LHCN-M2 (cell line): ENCODE data around the gene SNRNP70. TPM values are rescaled to one million over a fixed set of nuclear protein-coding genes. Genes with fewer than 3 reads are reported as not detected.
"Not testable (repeated sequence)": the region's sequence is repeated elsewhere in the genome, so short reads cannot be mapped to it uniquely, and the experiment has no call there.

Source experiments
- DNase-seq: peaks from one replicate; pipeline ENCODE4 v3.0.0-alpha.2; 2012; ENCODE audit warnings: low read depth
- polyA plus RNA-seq: library from polyadenylated mRNA; unstranded; fragments of >200 nt; gene quantifications from one replicate; pipeline ENCODE4 v1.2.1, GENCODE V29; 2012; ENCODE audit warnings: missing spikeins
- total RNA-seq: library from RNA; depleted of rRNA; stranded (reverse); fragments of >200 nt; gene quantifications from 2 replicates; pipeline ENCODE4 v1.2.3, GENCODE V29; 2014; rRNA removed

Gene SNRNP70
- 207 and 241 TPM in 2 replicates for total RNA-seq
- polyA plus RNA-seq, result 170 TPM

DNA sequence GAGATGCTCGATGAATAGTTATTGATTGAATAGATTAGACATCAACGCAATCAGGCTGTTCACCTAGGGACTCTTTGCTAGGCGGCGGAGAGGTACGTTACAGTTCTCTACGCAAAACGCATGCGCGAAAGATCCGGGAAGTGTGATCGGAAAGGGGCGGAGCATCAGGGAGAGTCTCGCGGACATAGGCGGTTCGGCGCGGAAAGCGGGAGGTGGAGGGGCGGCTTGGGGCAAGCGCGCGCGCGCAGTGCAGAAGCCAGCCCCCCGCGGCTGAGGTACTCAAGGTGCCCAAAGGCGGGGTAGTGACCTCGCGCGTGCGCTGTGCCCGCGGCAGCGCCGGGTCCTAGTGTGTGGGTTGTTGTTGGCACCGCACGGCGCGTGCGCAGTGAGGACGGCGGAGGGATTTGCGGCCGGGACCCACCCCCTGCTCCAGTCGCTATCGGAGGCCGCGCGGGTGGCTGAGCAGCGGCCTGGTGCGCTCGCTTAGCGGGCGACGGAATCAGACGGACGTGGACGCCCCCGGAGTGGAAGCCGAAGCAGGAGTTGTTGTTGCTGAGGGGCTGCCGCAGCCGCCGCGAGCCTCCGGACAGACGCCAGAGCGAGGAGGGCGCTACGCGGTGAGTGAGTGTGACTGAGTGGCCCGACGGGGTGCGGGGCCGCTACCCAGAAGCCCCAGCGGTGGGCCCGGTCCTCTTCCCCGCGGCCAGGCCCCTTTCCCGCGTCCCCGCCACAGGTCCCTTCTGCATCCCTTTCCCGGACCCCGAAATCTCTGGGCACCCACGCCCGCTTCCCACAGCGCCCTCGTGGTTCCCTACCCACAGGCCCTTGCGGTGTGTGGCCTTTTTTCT, at the start of gene SNRNP70:
SNRNP70 (plus strand) TSS at position 432 of the 848 bp plus-strand sequence. CDS start 964 bp downstream, outside the sequence.
- DNase-seq, result peak; percentile 99

- not testable (repeated sequence) for DNase-seq
Observed at GRCh38 chr19:49036815-49037214, 48.4 kb upstream of the SNRNP70 start, which contains the start of gene CGB1. Gene CGB1 (minus strand): TSS chr19:49036895. CDS start chr19:49036711, 184 bp downstream.

- DNase-seq, result not testable (repeated sequence)
Observed at GRCh38 chr19:49038111-49038510, 47.1 kb upstream of the SNRNP70 start.

GRCh38 chr19:49038557-49039276, 46.5 kb upstream of the SNRNP70 start:
- peak; percentile 74 for DNase-seq

- not testable (repeated sequence) for DNase-seq
Observed at GRCh38 chr19:49039736-49040135, 45.5 kb upstream of the SNRNP70 start.

- DNase-seq, result no peak
Observed at GRCh38 chr19:49042177-49042576, 43.1 kb upstream of the SNRNP70 start.

DNA sequence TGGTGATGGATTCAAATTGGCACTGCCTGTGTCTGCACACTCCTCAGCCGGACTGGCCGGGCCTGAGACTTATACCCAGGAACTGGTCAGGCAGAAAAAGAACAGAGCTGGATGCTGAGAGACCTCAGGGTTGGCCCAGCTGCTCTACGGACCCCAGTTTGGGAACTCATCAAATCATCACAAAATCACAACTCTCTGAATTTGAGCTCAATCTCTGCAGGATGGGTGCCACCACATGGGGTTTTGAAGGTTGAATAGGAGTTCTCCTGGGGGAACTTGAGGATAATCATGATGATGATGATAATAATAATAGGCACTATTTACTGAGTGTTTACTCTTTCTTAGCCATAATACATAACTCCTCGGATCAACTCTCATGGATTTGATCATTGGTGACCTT, 42.6 kb upstream of the SNRNP70 start:
- DNase-seq, result not testable (repeated sequence)

GRCh38 chr19:49043548-49043947, 41.7 kb upstream of the SNRNP70 start, which contains the start of gene CGB5:
Gene CGB5 (plus strand): TSS chr19:49043848. CDS start chr19:49044210, 362 bp downstream.
- not testable (repeated sequence) for DNase-seq

- not testable (repeated sequence) for DNase-seq
Observed at GRCh38 chr19:49049011-49049410, 36.2 kb upstream of the SNRNP70 start, which contains the start of gene CGB8. Gene CGB8 (minus strand): TSS chr19:49049111. CDS start chr19:49048739, 372 bp downstream.

DNA sequence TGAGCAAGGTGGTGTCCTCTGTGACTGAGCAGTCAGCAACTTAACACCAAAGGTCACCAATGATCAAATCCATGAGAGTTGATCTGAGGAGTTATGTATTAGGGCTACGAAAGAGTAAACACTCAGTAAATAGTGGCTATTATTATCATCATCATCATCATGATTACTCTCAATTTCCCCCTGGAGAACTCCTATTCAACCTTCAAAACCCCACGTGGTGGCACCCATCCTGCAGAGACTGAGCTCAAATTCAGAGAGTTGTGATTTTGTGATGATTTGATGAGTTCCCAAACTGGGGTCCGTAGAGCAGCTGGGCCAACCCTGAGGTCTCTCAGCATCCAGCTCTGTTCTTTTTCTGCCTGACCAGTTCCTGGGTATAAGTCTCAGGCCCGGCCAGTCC, 35.4 kb upstream of the SNRNP70 start:
- not testable (repeated sequence) for DNase-seq

GRCh38 chr19:49050376-49051033, 34.7 kb upstream of the SNRNP70 start:
- DNase-seq, result peak; percentile 69

- peak; percentile 46 for DNase-seq
Observed at GRCh38 chr19:49056101-49056901, 28.9 kb upstream of the SNRNP70 start.

DNA sequence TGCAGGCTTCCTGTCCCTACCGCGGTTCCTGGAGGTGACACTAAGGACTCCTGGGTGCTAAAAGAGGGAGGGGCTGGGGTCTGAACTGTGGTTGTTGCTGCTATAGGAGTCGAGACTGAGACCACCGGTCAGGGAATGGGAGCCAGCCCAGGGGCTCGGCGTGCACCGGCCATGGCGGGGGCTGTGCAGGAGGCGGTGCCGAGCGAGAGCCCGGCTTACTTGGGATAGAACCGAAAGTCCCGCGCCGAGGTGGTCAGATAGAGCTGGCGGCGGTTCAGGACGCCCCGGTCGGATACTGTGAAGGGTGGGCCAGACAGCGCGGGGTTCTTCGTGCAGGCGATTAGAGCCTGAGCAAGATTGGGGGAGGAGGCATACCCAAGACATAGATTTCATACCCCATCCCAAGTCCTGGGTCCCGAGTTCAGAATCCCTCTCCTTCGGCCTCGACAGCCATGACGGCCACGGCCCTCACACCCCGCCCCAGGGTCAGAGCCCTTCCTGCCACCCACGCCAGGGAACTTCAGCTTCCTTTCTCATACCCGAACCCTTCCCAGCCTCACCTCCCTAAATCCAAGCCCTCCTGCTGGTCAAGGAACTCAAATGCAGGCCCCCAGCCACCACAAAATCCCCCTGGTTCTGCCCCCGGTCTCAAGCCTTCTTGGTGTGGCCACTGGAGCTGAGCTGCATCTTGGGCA, 28.2 kb upstream of the SNRNP70 start:
- DNase-seq, result not testable (repeated sequence)

GRCh38 chr19:49057636-49058234, 27.5 kb upstream of the SNRNP70 start, which contains the start of gene CGB7:
Gene CGB7 (minus strand): TSS chr19:49057749. CDS start chr19:49055375, 2,374 bp downstream.
- peak; percentile 58 for DNase-seq

DNA sequence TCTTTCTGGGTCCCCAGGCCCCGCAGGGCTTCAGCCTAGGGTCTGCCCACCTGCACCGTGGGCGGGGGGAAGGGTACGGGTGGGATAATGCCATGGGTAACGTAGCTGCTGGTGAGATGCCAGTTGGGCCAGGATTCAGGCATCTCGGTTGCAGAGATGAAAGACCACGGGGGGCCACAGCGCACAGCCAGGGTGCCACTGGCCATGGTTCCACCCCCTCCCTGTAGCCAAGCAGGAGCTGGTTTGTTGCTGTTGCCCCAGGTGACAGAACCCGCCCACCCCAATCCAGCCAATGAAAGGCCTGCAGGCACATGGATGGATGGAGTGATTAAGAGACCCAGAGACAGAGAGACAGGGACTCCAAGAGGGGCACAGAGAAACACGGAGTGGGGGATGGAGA, 26.7 kb upstream of the SNRNP70 start:
- DNase-seq, result no peak

DNA sequence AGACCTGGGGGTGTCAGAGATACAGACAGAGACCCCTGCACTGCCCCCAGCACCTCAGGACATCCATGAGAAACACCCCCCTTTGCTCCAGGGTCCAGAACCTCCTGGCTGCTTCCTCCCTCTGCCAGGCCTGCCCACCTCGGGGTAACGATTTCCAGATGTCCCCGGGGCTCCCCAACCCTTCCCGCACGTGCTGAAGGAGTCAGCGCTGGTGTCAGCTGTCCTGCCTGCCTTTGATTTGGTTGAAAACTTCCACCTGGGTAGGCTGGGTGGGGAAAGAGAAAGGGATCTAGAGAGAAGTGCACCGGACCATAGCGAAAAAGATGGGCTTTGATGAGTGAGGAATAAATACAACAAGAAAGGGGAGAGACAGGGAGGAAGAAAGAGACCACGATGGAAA, 26.2 kb upstream of the SNRNP70 start:
- DNase-seq, result no peak

DNA sequence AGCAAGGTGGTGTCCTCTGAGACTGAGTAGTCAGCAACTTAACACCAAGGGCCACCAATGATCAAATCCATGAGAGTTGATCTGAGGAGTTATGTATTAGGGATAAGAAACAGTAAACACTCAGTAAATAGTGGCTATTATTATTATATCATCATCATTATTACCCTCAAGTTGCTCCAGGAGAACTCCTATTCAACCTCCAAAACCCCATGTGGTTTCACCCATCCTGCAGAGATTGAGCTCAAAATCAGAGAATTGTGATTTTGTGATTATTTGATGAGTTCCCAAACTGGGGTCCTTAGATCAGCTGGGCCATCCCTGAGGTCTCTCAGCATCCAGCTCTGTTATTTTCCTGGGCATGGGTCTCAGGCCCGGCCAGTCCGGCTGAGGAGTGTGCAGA, 24.3 kb upstream of the SNRNP70 start:
- DNase-seq, result no peak

DNA sequence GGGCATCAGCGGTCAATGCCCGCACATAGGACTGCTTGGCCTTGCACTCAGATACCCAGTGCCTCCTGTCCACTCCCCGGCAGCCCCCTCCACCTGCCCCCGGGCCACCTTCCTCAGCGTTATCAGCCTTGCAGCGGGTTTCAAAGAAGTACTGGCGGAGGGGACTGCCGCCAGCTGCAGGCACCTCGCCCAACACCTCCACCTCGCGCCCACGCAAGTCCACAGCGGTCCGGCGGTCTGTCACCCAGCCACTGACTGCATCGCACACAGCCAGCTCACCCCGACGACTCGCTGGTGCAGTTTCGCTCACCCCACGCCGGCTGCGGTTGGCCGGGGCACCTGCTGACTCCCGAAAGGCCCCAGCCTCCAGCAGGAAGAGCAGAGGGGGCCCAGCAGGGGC, 23.8 kb upstream of the SNRNP70 start:
- DNase-seq, result no peak

DNA sequence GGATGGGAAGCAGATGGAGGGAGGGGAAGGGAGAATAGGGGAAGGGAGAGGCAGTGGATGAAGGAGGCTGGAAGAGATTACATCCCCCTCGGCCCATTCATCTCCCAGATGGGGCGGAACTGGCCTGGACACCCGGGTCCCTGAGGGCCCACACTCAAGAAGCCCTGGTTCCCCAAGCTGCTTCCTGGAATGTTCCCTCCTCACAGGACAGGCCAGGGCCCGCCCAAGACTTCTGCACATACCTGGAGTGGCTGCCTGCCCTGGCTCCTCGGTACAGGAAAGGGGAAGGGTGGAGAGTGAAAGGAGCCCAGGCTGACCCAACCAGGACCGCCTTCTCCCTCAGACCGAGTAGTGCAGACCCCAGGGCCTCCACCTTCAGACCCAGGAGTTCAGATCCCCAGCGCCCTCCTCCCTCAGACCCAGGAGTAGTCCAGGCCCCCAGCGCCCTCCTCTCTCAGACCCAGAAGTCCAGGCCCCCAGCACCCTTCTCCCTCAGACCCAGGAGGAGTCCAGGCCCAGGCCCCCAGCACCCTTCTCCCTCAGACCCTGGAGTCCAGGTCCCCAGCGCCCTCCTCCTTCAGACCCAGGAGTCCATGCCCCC, 21.1 kb upstream of the SNRNP70 start:
- no peak for DNase-seq
